T-helper 17 cell (primary cell): ENCODE results near the gene KCNJ12. TPM values are rescaled to one million over a fixed set of nuclear protein-coding genes. Genes with fewer than 3 reads are reported as not detected.
"Not testable (repeated sequence)": the region's sequence is repeated elsewhere in the genome, so short reads cannot be mapped to it uniquely, and the experiment has no call there.

Experiments used
- ATAC-seq: fragments of 150-1000 bp; cut with Tn5 transposase; 2 replicates; pipeline ENCODE4 v1.10.0; 2021; ENCODE audit warnings: mild to moderate bottlenecking, moderate library complexity
- DNase-seq, 3 donors: peaks; one replicate each; pipeline versions ENCODE4 v3.0.0 to v3.0.0-alpha.2; 2020 to 2021
- H3K9me3 ChIP-seq: one replicate; pipeline ENCODE4 v1.7.0; 2013; ENCODE audit warnings: low read length, mild to moderate bottlenecking; ENCODE audit not compliant: control insufficient read depth, poor library complexity, severe bottlenecking
- H3K27ac Mint-ChIP-seq: one replicate; pipeline ENCODE4 v1.8.0; 2022; ENCODE audit warnings: mild to moderate bottlenecking, moderate library complexity, mixed read lengths
- H3K27me3 Mint-ChIP-seq: one replicate; pipeline ENCODE4 v1.8.0; 2022; ENCODE audit warnings: mixed read lengths
- H3K36me3 Mint-ChIP-seq: one replicate; pipeline ENCODE4 v1.8.0; 2022; ENCODE audit warnings: low read depth, mixed read lengths
- H3K4me1 Mint-ChIP-seq: one replicate; pipeline ENCODE4 v1.8.0; 2022; ENCODE audit warnings: mild to moderate bottlenecking, mixed read lengths
- H3K4me3 Mint-ChIP-seq: one replicate; pipeline ENCODE4 v1.8.0; 2022; ENCODE audit warnings: mild to moderate bottlenecking, moderate library complexity, mixed read lengths
- total RNA-seq, 4 donors: library from RNA in 2 of 4; stranded (reverse) in 2 of 4; gene quantifications; one replicate each; pipeline ENCODE4 v1.2.3 and lab custom pipeline; 2022 to 2026

The KCNJ12 gene
- total RNA-seq, 2 donors from 2014 or later, result 0.12 TPM; not detected in 1

- not testable (repeated sequence) for H3K4me3 Mint-ChIP-seq, H3K27me3 Mint-ChIP-seq, ATAC-seq, H3K9me3 ChIP-seq, H3K4me1 Mint-ChIP-seq, H3K27ac Mint-ChIP-seq, H3K36me3 Mint-ChIP-seq, DNase-seq
Observed at GRCh38 chr17:21344801-21345200, 31.4 kb upstream of the KCNJ12 start.

DNA sequence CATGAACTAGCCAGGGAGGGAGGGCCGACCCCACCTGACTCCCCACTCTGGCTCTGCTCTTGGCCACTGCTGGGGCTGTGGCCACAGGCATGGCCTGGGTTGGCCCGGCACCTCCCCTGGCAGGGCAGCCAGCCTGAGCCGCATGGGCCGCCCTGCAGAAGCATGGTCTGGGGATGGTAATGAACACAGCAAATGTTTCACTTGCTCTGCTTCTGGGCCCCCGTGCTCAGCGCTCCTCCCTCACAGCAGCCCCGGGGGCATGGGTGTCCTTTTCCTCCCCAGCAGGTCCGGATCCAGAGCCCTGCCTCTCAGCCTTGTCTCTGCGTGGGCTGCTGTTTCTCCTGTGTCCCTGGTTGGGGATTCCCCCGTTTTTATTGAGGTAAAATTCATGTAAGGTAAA, 30.9 kb upstream of the KCNJ12 start:
- no peaks in the 10 kb centered on the region for H3K36me3 Mint-ChIP-seq
- H3K4me1 Mint-ChIP-seq, result peaks cover 4% of the 10 kb centered on the region
- H3K9me3 ChIP-seq, result no peaks in the 10 kb centered on the region
- ATAC-seq, result no peak
- no peak overlapping the region for H3K27ac Mint-ChIP-seq
- H3K4me3 Mint-ChIP-seq, result no peak overlapping the region
- H3K27me3 Mint-ChIP-seq, result peaks cover 5% of the 10 kb centered on the region
- DNase-seq, result no peak

GRCh38 chr17:21346107-21346506, 30.1 kb upstream of the KCNJ12 start:
- not testable (repeated sequence) for H3K9me3 ChIP-seq, H3K36me3 Mint-ChIP-seq, DNase-seq, ATAC-seq, H3K27ac Mint-ChIP-seq, H3K27me3 Mint-ChIP-seq, H3K4me3 Mint-ChIP-seq, H3K4me1 Mint-ChIP-seq

- not testable (repeated sequence) for H3K27ac Mint-ChIP-seq, H3K27me3 Mint-ChIP-seq, DNase-seq, H3K4me1 Mint-ChIP-seq, H3K36me3 Mint-ChIP-seq, H3K4me3 Mint-ChIP-seq, ATAC-seq, H3K9me3 ChIP-seq
Observed at GRCh38 chr17:21346651-21347250, 29.4 kb upstream of the KCNJ12 start.

DNA sequence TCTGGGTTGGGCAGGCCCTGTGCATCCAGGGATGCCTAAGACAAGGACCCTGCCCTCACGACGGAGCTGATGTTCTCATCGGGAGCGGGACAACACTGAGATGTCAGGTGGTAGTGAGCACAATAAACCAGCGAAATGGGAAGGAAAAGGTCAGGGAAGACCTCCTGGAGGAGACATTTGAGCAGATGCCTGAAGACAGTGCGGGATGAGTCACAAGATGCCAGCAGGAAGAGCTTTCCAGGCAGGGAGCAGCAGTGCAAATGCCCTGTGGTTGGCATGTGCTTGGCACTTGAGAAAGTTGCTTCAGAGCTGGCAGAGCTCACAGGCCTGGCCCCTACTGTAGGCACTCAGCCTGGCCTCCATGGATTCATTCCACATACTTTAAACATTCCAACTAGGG, 28.5 kb upstream of the KCNJ12 start:
- not testable (repeated sequence) for H3K27ac Mint-ChIP-seq, H3K4me3 Mint-ChIP-seq

GRCh38 chr17:21348081-21348925, 27.9 kb upstream of the KCNJ12 start:
- not testable (repeated sequence) for H3K27ac Mint-ChIP-seq, H3K4me3 Mint-ChIP-seq, ATAC-seq, H3K36me3 Mint-ChIP-seq, H3K27me3 Mint-ChIP-seq, H3K9me3 ChIP-seq, H3K4me1 Mint-ChIP-seq, DNase-seq

More for the DNA sequence above, 28.5 kb upstream of the KCNJ12 start:
- not testable (repeated sequence) for H3K4me1 Mint-ChIP-seq, H3K36me3 Mint-ChIP-seq, H3K9me3 ChIP-seq, ATAC-seq, H3K27me3 Mint-ChIP-seq, DNase-seq

DNA sequence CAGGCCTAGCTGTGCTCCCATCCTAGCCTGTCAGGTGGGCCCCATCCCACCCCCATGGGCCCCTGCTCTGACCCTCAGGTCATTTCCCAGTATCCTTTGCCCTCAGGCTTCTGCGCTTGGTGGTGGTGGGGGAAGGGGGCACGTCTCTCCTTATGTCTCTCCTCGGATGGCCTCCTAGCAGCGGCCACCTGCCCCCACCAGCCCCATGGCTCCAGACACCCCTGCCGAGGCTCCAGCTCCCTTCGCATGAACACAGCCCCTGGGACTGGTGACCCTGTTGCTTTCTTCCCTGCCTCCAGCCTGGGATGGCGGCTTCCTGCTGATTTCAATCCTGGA, 27.3 kb upstream of the KCNJ12 start:
- H3K4me3 Mint-ChIP-seq, H3K27me3 Mint-ChIP-seq, ATAC-seq, H3K36me3 Mint-ChIP-seq, H3K4me1 Mint-ChIP-seq, DNase-seq, H3K27ac Mint-ChIP-seq, H3K9me3 ChIP-seq: not testable (repeated sequence)

DNA sequence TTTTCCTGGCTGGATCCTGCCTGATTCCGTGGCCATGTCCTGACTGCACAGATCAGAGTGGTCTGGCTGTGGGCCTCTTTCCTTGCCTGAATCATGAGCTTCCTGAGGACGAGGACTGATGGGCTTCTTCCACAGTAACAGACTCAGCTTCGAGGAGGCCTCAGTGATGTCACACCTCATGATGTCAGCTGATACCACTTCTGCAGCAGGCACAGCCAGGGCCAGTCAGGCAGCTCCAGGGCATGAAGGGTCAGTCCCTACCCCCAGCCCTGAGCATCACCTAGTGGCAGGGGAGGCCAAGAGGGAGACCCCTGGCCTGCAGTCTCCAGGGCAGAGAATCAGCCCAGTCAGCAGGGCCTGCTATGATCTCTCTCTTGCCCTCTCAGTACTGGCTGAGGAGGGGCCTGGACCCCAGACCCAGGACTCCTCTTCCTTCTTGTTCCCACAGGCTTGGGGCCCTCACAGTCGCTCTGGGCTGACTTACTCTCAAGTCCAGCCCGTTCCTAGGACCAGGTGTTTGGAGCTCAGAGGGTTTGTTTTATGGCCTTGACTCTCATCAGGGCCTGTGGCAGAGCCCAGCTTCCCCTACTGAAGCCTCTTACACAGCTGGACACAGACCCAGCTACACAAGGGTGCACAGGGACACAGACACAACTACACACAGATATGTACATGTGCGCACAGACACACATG, 26.7 kb upstream of the KCNJ12 start:
- not testable (repeated sequence) for DNase-seq, ATAC-seq, H3K4me3 Mint-ChIP-seq

DNA sequence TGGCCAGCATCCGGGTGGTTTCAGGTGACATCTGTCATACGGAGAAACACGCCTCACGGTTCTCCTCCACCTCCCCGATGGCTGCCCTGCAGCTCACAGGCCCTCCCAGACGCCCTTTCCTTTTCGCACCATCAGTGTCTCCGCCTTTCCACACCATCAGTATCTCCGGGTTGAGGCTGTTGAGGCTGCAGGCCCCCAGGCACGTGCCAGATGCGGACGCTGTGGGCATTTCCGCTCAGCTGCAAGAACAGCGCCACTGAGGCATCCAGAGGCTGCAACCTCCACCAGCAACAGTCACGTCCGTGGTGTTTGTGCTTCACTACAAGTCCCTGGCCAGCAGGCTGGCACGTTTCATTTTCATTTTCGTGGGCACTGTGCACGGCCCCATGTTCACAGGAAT, 25.7 kb upstream of the KCNJ12 start:
- ATAC-seq, H3K27me3 Mint-ChIP-seq, H3K4me3 Mint-ChIP-seq, DNase-seq, H3K9me3 ChIP-seq, H3K36me3 Mint-ChIP-seq, H3K27ac Mint-ChIP-seq, H3K4me1 Mint-ChIP-seq: not testable (repeated sequence)

More for the DNA sequence above, 26.7 kb upstream of the KCNJ12 start:
- not testable (repeated sequence) for H3K4me1 Mint-ChIP-seq, H3K9me3 ChIP-seq, H3K27me3 Mint-ChIP-seq, H3K27ac Mint-ChIP-seq, H3K36me3 Mint-ChIP-seq

GRCh38 chr17:21351366-21352065, 24.6 kb upstream of the KCNJ12 start:
- no peak overlapping the region for H3K4me3 Mint-ChIP-seq
- ATAC-seq (no peak), DNase-seq (no peak)
- no peak overlapping the region for H3K27ac Mint-ChIP-seq
- no peaks in the 10 kb centered on the region for H3K9me3 ChIP-seq
- H3K36me3 Mint-ChIP-seq, result no peaks in the 10 kb centered on the region
- H3K4me1 Mint-ChIP-seq, result peaks cover 9% of the 10 kb centered on the region
- no peaks in the 10 kb centered on the region for H3K27me3 Mint-ChIP-seq

GRCh38 chr17:21352221-21352980, 23.8 kb upstream of the KCNJ12 start:
- no peaks in the 10 kb centered on the region for H3K27me3 Mint-ChIP-seq
- H3K9me3 ChIP-seq, result no peaks in the 10 kb centered on the region
- H3K27ac Mint-ChIP-seq, result no peak overlapping the region
- ATAC-seq (no peak), DNase-seq (no peak)
- H3K4me1 Mint-ChIP-seq, result peaks cover 9% of the 10 kb centered on the region
- H3K36me3 Mint-ChIP-seq, result peaks cover 2% of the 10 kb centered on the region
- no peak overlapping the region for H3K4me3 Mint-ChIP-seq

DNA sequence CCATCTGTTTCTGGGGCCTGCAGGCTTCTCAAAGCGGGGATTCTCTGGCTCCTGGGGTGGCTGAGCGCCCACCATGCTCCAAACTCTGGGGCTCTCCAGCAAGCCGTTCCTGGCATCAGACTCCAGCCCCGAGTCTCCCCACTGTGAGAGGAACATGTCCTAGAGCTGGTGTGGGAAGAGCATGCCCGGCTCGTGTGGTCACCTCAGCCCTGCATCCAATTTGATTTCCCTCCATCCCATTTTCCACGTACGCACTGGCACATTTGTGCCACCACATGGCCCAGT, 23.2 kb upstream of the KCNJ12 start:
- no peak for ATAC-seq
- no peak overlapping the region for H3K4me3 Mint-ChIP-seq

More for the DNA sequence above, 23.2 kb upstream of the KCNJ12 start:
- H3K4me1 Mint-ChIP-seq, result peaks cover 9% of the 10 kb centered on the region
- H3K36me3 Mint-ChIP-seq, result peaks cover 2% of the 10 kb centered on the region
- no peak for DNase-seq
- H3K27me3 Mint-ChIP-seq, result no peaks in the 10 kb centered on the region
- no peak overlapping the region for H3K27ac Mint-ChIP-seq
- H3K9me3 ChIP-seq, result no peaks in the 10 kb centered on the region
